Measurements from ENCODE around the gene MTF1. TPM values are rescaled to one million over a fixed set of nuclear protein-coding genes. Genes with fewer than 3 reads are reported as not detected.
"Not testable (repeated sequence)": the region's sequence is repeated elsewhere in the genome, so short reads cannot be mapped to it uniquely, and the experiment has no call there.

The MTF1 gene
- total and polyA plus RNA-seq, 2 experiments from 2014 or later, result 2.1 to 14.4 TPM

GRCh38 chr1:37901191-37901892, 42.0 kb upstream of the MTF1 start:
- Histone ChIP-seq H3K9ac (no peak overlapping the region), H3K4me1 (ENCODE audit: insufficient read depth) (no peaks in the 10 kb centered on the region), H3K27ac (no peak overlapping the region), H2AFZ (no peak overlapping the region), H3K4me2 (ENCODE audit: unreplicated experiment) (no peak overlapping the region), H3K9me3 (ENCODE audit: low read depth) (no peaks in the 10 kb centered on the region), H3K36me3 (ENCODE audit: low read depth) (peaks cover 12% of the 10 kb centered on the region; the same call in 1 of the 2 replicates), H4K20me1 (ENCODE audit: insufficient read depth) (no peaks in the 10 kb centered on the region), H3K79me2 (ENCODE audit: insufficient read depth) (peaks cover 11% of the 10 kb centered on the region; the same call in 1 of the 2 replicates), H3F3A (ENCODE audit: insufficient read depth) (peaks cover 9% of the 10 kb centered on the region; the same call in 1 of the 2 replicates), H3K4me3 (no peak overlapping the region), H3K27me3 (replicated peaks; ENCODE audit: insufficient read depth) (no peaks in the 10 kb centered on the region), H3K9me2 (ENCODE audit: insufficient read depth) (no peaks in the 10 kb centered on the region)
- TF ChIP-seq EZH2 (IDR thresholded peaks at IDR 0.05; ENCODE audit: insufficient read depth, poor library complexity, severe bottlenecking) (no peak), EZH2phosphoT487 (IDR thresholded peaks at IDR 0.05; ENCODE audit: insufficient read depth, low read depth) (no peak)
- 95 to 97% methylated on average over 8 of the region's 8 CpGs for WGBS, 2 experiments (ENCODE audit: low coverage in 1 of 2, low lambda C conversion rate in 2 of 2, missing lambda C conversion rate in 2 of 2)
- no peak for DNase-seq
- in situ Hi-C loops (cut with MboI), result no loop called here

GRCh38 chr1:37897563-37897962, 38.2 kb upstream of the MTF1 start:
- WGBS, 2 experiments (ENCODE audit: low coverage in 1 of 2, low lambda C conversion rate in 2 of 2, missing lambda C conversion rate in 2 of 2), result 98 to 100% methylated on average over 3 of the region's 3 CpGs
- H3F3A ChIP-seq (ENCODE audit: insufficient read depth), result peaks cover 13% of the 10 kb centered on the region
- H3K4me2 ChIP-seq (ENCODE audit: unreplicated experiment); H4K20me1 ChIP-seq (ENCODE audit: insufficient read depth); H3K4me1 ChIP-seq (ENCODE audit: insufficient read depth); H3K79me2 ChIP-seq (ENCODE audit: insufficient read depth); H3K9me3 ChIP-seq (ENCODE audit: low read depth); H3K27me3 ChIP-seq (replicated peaks; ENCODE audit: insufficient read depth); DNase-seq; H3K9me2 ChIP-seq (ENCODE audit: insufficient read depth); H3K9ac ChIP-seq; in situ Hi-C loops (cut with MboI); H3K36me3 ChIP-seq (ENCODE audit: low read depth); H3K27ac ChIP-seq; H2AFZ ChIP-seq; H3K4me3 ChIP-seq: not testable (repeated sequence)

GRCh38 chr1:37893673-37894072, 34.3 kb upstream of the MTF1 start:
- Histone ChIP-seq H3K4me1 (ENCODE audit: insufficient read depth) (peaks cover 9% of the 10 kb centered on the region), H2AFZ (no peak overlapping the region), H3K9me2 (ENCODE audit: insufficient read depth) (no peaks in the 10 kb centered on the region), H3K79me2 (ENCODE audit: insufficient read depth) (no peaks in the 10 kb centered on the region), H3K27me3 (replicated peaks; ENCODE audit: insufficient read depth) (no peaks in the 10 kb centered on the region), H3K9me3 (ENCODE audit: low read depth) (no peaks in the 10 kb centered on the region), H3K36me3 (ENCODE audit: low read depth) (peaks cover 21% of the 10 kb centered on the region), H3K27ac (no peak overlapping the region), H3K9ac (no peak overlapping the region), H3K4me2 (ENCODE audit: unreplicated experiment) (no peak overlapping the region), H3K4me3 (no peak overlapping the region), H3F3A (ENCODE audit: insufficient read depth) (peaks cover 25% of the 10 kb centered on the region), H4K20me1 (ENCODE audit: insufficient read depth) (no peaks in the 10 kb centered on the region)
- TF ChIP-seq EZH2 (IDR thresholded peaks at IDR 0.05; ENCODE audit: insufficient read depth, poor library complexity, severe bottlenecking) (no peak), EZH2phosphoT487 (IDR thresholded peaks at IDR 0.05; ENCODE audit: insufficient read depth, low read depth) (no peak)
- DNase-seq, result no peak
- 98 to 100% methylated on average over 2 of the region's 2 CpGs for WGBS, 2 experiments (ENCODE audit: low coverage in 1 of 2, low lambda C conversion rate in 2 of 2, missing lambda C conversion rate in 2 of 2)
- in situ Hi-C loops (cut with MboI), result no loop called here

DNA sequence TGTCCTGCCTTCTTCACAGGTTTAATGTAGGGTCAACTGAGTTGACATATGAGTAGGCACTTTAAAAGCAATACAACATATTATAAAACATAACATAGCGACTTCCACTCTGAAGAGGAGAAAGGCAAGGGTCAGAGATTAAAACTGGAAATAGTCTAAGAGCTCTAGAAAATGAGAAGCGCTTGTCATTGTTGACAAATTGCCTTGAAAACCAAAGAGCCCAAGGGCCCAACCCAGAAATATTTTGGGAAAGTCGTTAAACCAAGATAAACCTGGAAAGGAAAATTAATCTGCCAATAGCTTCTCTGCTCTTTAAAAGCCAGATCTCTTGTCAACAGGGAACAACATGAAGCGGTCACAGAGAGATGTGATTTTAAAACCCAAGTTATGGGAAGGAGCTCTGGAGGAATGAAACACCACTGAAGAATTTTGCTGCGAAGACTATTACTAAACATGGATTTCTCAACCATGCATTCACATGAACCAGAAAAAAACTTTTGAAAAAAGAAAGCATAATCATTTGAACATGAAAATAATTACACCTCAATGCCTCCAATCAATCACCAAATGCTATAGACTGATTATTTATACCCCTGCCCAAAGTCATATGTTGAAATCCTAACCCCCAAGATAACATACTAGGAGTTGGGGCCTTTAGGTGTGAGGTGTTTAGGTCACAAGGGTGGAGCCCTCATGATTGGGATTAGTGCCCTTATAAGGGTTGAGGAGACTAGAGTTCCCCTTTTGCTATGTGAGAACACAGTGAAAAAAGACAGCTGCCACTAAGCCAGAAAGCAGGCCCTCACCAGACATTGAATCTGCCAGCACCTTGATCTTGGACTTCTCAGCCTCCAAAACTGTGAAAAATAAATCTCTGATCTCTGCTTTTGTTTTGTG, 33.0 kb upstream of the MTF1 start:
- H3K9ac ChIP-seq, result no peak overlapping the region
- H3K4me1 ChIP-seq (ENCODE audit: insufficient read depth), result peaks cover 9% of the 10 kb centered on the region
- H3K79me2 ChIP-seq (ENCODE audit: insufficient read depth), result no peaks in the 10 kb centered on the region
- in situ Hi-C loops (cut with MboI), result no loop called here
- H2AFZ ChIP-seq, result no peak overlapping the region
- 70 to 75% methylated on average over 5 of the region's 5 CpGs for WGBS, 2 experiments (ENCODE audit: low coverage in 1 of 2, low lambda C conversion rate in 2 of 2, missing lambda C conversion rate in 2 of 2)
- no peak overlapping the region for H3K4me3 ChIP-seq
- H3K27me3 ChIP-seq (replicated peaks; ENCODE audit: insufficient read depth), result no peaks in the 10 kb centered on the region
- TF ChIP-seq EZH2phosphoT487 (IDR thresholded peaks at IDR 0.05; ENCODE audit: insufficient read depth, low read depth), result no peak
- DNase-seq, result peak; percentile 72
- H3K9me3 ChIP-seq (ENCODE audit: low read depth), result no peaks in the 10 kb centered on the region
- H4K20me1 ChIP-seq (ENCODE audit: insufficient read depth), result no peaks in the 10 kb centered on the region
- H3K4me2 ChIP-seq (ENCODE audit: unreplicated experiment), result no peak overlapping the region
- no peaks in the 10 kb centered on the region for H3K9me2 ChIP-seq (ENCODE audit: insufficient read depth)
- peaks cover 32% of the 10 kb centered on the region for H3K36me3 ChIP-seq (ENCODE audit: low read depth)
- H3K27ac ChIP-seq, result peak overlapping the region; percentile 61
- peaks cover 25% of the 10 kb centered on the region for H3F3A ChIP-seq (ENCODE audit: insufficient read depth)

Measured in GM23248 (cell line).